Astrocyte (in vitro differentiated cells and primary cell): Measurements from ENCODE around the gene DNER. TPM values are rescaled to one million over a fixed set of nuclear protein-coding genes. Genes with fewer than 3 reads are reported as not detected.

Experiments used
- DNase-seq: peaks from one replicate; pipeline ENCODE4 v3.0.0-alpha.2; 2010; ENCODE audit warnings: low read depth
- FAIRE-seq: peaks from 2 replicates; lab custom pipeline; 2011; peaks lifted over from hg19 to GRCh38; lab: Jason Lieb, UNC
- H2AFZ ChIP-seq: 2 replicates; pipeline ENCODE4 v1.6.0; 2012; ENCODE audit warnings: low read depth, low read length, inconsistent platforms
- H3K27ac ChIP-seq: 2 replicates; pipeline ENCODE4 v1.5.1; 2011; ENCODE audit warnings: low read depth, low read length, inconsistent platforms
- H3K27me3 ChIP-seq: 2 replicates; pipeline ENCODE4 v1.6.0; 2011; ENCODE audit warnings: low read length, inconsistent platforms; ENCODE audit not compliant: insufficient read depth
- H3K36me3 ChIP-seq: 2 replicates; pipeline ENCODE4 v1.5.1; 2011; ENCODE audit warnings: low read length, inconsistent platforms; ENCODE audit not compliant: insufficient read depth
- H3K4me1 ChIP-seq: 2 replicates; pipeline ENCODE4 v1.5.1; 2011; ENCODE audit warnings: low read length, inconsistent platforms; ENCODE audit not compliant: insufficient read depth
- H3K4me2 ChIP-seq: 2 replicates; pipeline ENCODE4 v1.6.0; 2012; ENCODE audit warnings: low read length, inconsistent platforms
- H3K4me3 ChIP-seq: 2 replicates; pipeline ENCODE4 v1.5.1; 2011; ENCODE audit warnings: low read depth, mild to moderate bottlenecking, low read length, inconsistent platforms; ENCODE audit not compliant: insufficient read depth
- H3K79me2 ChIP-seq: 2 replicates; pipeline ENCODE4 v1.6.0; 2012; ENCODE audit warnings: mild to moderate bottlenecking, low read length, inconsistent platforms; ENCODE audit not compliant: insufficient read depth
- H3K9ac ChIP-seq: 2 replicates; pipeline ENCODE4 v1.6.0; 2012; ENCODE audit warnings: mild to moderate bottlenecking, low read length, inconsistent platforms
- H3K9me3 ChIP-seq: 2 replicates; pipeline ENCODE4 v1.5.1; 2012; ENCODE audit warnings: low read depth, mild to moderate bottlenecking, low read length, inconsistent platforms; ENCODE audit not compliant: insufficient read depth
- H4K20me1 ChIP-seq: 2 replicates; pipeline ENCODE4 v1.6.0; 2012; ENCODE audit warnings: low read length, inconsistent platforms; ENCODE audit not compliant: insufficient read depth
- H3K27ac Mint-ChIP-seq: one replicate; pipeline ENCODE4 v1.8.0; 2021; ENCODE audit warnings: mild to moderate bottlenecking, mixed read lengths; ENCODE audit not compliant: unreplicated experiment
- H3K27me3 Mint-ChIP-seq: one replicate; pipeline ENCODE4 v1.8.0; 2021; ENCODE audit warnings: low read depth, mixed read lengths; ENCODE audit not compliant: unreplicated experiment
- H3K36me3 Mint-ChIP-seq: one replicate; pipeline ENCODE4 v1.8.0; 2021; ENCODE audit warnings: low read depth, mixed read lengths; ENCODE audit not compliant: unreplicated experiment
- H3K4me1 Mint-ChIP-seq: one replicate; pipeline ENCODE4 v1.8.0; 2021; ENCODE audit warnings: low read depth, mixed read lengths; ENCODE audit not compliant: unreplicated experiment
- H3K4me3 Mint-ChIP-seq: one replicate; pipeline ENCODE4 v1.8.0; 2021; ENCODE audit warnings: mild to moderate bottlenecking, moderate library complexity, mixed read lengths; ENCODE audit not compliant: unreplicated experiment
- H3K9me3 Mint-ChIP-seq: one replicate; pipeline ENCODE4 v1.8.0; 2021; ENCODE audit warnings: mild to moderate bottlenecking, mixed read lengths; ENCODE audit not compliant: unreplicated experiment
- CTCF ChIP-seq: IDR thresholded peaks from 2 replicates; pipeline ENCODE4 v1.5.1; 2011; ENCODE audit warnings: low read depth, mild to moderate bottlenecking, inconsistent platforms, low read length, moderate library complexity; ENCODE audit not compliant: insufficient read depth
- EZH2 ChIP-seq: IDR thresholded peaks from 2 replicates; pipeline ENCODE4 v1.6.1; 2012; ENCODE audit warnings: mild to moderate bottlenecking, low read length, inconsistent platforms; ENCODE audit not compliant: insufficient read depth
- total RNA-seq: library from RNA; stranded (reverse); gene quantifications from 2 replicates; pipeline ENCODE4 v1.2.1, GENCODE V29; 2021

Gene DNER
- total RNA-seq, 1 donor from 2014 or later = 1.0 TPM

GRCh38 chr2:229598227-229598626 lies 116.1 kb downstream of the DNER start:
- no peak overlapping the region for H3K4me2 ChIP-seq
- H3K9me3 ChIP-seq = no peaks in the 10 kb centered on the region
- H3K36me3 Mint-ChIP-seq = no peaks in the 10 kb centered on the region
- no peak overlapping the region for H3K4me3 ChIP-seq
- H3K4me3 Mint-ChIP-seq = no peak overlapping the region
- FAIRE-seq (no peak), DNase-seq (no peak)
- H3K27ac ChIP-seq = no peak overlapping the region
- H3K27me3 ChIP-seq = no peaks in the 10 kb centered on the region
- TF ChIP-seq EZH2 (no peak), CTCF (no peak)
- no peaks in the 10 kb centered on the region for H4K20me1 ChIP-seq
- H3K79me2 ChIP-seq = no peaks in the 10 kb centered on the region
- no peaks in the 10 kb centered on the region for H3K36me3 ChIP-seq
- no peak overlapping the region for H3K9ac ChIP-seq
- H3K4me1 Mint-ChIP-seq = no peaks in the 10 kb centered on the region
- no peak overlapping the region for H3K27ac Mint-ChIP-seq
- no peaks in the 10 kb centered on the region for H3K27me3 Mint-ChIP-seq
- H2AFZ ChIP-seq = no peak overlapping the region
- H3K9me3 Mint-ChIP-seq = no peaks in the 10 kb centered on the region
- H3K4me1 ChIP-seq = no peaks in the 10 kb centered on the region

- DNase-seq = no peak
- no peak overlapping the region for H3K4me2 ChIP-seq
Measured at GRCh38 chr2:229596796-229597195, 117.6 kb downstream of the DNER start.

More at GRCh38 chr2:229596796-229597195, 117.6 kb downstream of the DNER start:
- H3K4me1 ChIP-seq = no peaks in the 10 kb centered on the region
- H3K36me3 ChIP-seq = no peaks in the 10 kb centered on the region
- no peak overlapping the region for H2AFZ ChIP-seq
- Mint-ChIP-seq H3K27ac (no peak overlapping the region), H3K9me3 (no peaks in the 10 kb centered on the region), H3K36me3 (no peaks in the 10 kb centered on the region), H3K27me3 (no peaks in the 10 kb centered on the region), H3K4me1 (no peaks in the 10 kb centered on the region), H3K4me3 (no peak overlapping the region)
- no peak overlapping the region for H3K9ac ChIP-seq
- no peaks in the 10 kb centered on the region for H3K27me3 ChIP-seq
- no peak overlapping the region for H3K4me3 ChIP-seq
- no peak for FAIRE-seq
- H3K79me2 ChIP-seq = no peaks in the 10 kb centered on the region
- no peaks in the 10 kb centered on the region for H3K9me3 ChIP-seq
- no peaks in the 10 kb centered on the region for H4K20me1 ChIP-seq
- no peak overlapping the region for H3K27ac ChIP-seq
- no peak for TF ChIP-seq CTCF
- TF ChIP-seq EZH2 = no peak
